Hematopoietic multipotent progenitor cell treated with erythropoietin and hydrocortisone succinate and interleukin-3 and kit ligand, for 6 days (in vitro differentiated cells): ENCODE data around the gene SLC39A10.
A peak's percentile ranks its signal among the peaks of the same experiment; 100 is the strongest.
"Not testable (repeated sequence)": the region's sequence is repeated elsewhere in the genome, so short reads cannot be mapped to it uniquely, and the experiment has no call there.

Experiments
- DNase-seq: peaks from one replicate; pipeline ENCODE4 v3.0.0-alpha.2; 2015

SLC39A10 gene

DNA sequence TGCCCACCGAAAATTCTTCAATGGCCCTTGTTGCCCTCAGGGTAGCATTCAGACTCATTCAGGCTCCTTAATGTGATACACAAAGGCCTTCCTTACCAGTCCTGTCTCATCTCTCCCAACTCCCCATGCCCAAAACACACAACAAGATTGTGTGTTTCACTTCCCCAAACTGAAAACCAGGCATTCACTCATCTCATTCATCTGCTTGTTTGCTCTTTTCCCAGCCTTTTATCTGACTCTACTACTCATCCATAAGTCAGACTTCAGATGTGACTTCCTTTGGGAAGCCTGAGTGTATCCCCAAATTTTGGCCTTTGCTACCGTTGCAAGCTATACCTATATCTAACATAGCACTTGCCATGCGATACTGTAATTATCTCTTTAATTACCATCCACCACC is 9.7 kb upstream of the SLC39A10 start:
- DNase-seq, result no peak

DNA sequence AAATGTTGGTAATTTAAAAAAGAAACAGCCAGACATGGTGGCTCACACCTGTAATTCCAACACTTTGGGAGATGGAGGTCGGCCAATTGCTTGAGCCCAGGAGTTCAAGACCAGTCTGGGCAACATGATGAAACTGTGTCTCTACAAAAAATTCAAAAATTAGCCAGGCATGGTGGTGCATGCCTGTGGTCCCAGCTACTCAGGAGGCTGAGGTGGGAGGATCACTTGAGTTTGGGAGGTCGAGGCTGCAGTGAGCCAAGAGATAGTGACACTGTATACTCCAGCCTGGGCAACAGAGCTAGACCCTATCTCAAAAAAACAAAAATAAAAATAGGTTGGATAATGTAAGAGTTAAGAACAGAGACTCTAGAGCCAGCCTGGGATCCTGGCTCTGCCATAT is 8.7 kb upstream of the SLC39A10 start:
- not testable (repeated sequence) for DNase-seq

DNA sequence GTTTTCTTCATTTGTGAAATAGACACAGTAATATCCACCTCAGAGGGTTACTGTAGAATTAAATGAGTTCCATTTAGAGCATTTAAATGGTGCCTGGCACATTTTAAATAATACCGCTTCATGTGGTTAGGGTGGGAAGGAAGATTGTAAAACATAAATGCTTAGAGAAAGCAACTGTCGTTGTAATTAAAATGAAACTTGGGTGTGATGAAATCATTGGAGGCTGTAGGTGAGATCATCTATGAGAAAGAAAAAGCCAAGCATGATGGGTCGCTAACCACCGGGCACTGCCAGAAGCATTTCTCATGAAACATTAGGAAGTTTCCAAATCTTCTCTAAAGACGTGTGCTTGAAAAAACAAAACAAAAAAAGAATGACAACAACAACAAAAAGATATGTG is 8.2 kb upstream of the SLC39A10 start:
- DNase-seq, result no peak

DNA sequence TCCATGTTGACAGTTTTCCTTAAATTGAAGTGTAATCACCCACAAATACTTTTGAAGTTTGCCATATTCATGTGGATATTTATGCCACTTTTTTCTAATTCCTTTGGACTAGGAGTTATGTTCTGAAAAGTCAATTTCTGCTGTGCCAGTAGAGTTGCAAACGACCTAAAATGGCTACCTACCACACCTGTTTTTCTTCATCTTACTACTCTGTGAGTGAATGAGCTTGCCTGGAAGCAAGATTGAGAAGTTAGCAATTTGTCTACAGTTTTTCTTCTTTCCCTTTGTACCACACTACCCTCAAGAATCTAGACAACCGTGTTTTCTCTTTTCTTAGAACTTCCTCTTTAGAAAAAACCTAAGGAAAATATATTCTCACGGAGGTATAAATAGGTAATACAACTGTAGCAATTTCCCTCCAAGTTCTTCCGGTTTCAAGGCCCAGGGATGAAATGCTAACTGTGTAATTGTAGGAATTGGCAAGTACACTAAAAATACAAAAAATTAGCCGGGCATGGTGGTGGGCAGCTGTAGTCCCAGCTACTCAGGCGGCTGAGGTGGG is 7.3 kb upstream of the SLC39A10 start:
- no peak for DNase-seq

DNA sequence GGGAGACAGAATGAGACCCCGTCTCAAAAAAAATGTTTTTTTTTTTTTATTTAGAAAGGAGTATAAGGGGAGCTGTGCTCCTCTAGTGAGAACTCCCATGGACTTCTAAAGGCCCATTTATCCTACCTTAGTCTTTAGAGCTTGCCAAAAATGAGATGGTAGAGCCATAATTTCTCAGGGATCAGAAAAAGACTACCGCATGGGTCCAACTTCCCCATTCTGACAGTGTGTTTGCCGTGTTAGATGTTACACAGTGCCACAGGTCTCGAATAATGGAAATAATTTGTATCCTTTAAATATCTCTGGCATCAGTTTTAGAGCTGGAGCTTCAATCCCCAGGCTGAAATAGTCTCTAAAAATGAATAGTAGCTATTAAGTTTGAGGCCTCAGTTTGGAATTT is 6.0 kb upstream of the SLC39A10 start:
- no peak for DNase-seq

DNA sequence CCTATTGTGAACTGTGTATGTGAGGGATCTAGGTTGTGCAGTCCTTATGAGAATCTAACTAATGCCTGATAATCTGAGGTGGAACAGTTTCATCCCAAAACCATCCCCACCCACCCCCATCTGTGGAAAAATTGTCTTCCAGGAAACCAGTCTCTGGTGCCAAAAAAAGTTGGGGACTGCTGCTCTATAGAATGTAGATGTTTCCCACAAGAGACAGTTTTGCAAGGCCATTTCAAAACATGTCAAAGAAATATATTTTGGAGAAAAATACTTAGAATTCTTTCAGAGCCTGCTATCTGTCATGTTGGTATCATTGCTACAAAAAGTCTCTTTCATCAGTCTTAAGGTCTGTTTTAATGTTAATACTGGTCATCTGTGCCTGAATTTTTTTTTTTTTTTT is 4.1 kb upstream of the SLC39A10 start:
- no peak for DNase-seq

DNA sequence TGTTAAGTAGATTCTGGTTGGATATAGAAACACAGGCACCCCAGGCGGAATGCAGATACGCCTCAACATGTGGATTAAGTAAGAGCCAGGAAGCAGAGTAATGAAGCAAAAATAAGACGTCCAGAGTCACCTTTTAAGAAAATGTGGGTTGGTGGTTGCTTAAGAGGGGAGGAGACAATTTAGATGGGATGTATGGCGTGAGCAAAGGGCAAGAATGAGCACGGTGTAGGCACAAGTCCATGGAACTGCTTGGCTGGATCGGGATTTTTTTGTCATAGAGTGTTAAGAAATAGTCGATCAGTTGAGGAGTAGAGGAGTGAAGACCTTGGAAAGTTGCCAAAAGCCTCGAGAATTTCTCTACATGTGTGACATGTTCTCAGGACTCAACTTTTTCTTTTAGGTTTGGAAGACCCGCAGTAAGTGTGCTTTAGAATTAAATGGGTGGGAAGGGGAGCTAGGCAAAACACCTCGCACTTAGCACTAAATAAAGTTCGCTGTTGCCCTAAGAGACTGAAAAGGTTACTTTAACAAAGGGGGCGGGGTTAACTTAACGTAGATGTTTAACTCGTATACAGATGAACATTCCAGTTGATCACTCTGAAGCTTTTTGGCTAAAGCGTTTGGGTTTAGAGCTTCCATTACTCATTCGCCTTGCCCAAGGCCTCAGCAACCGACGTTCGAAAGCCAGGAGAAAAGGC is 716 bp upstream of the SLC39A10 start:
- peak; percentile 61 for DNase-seq

DNA sequence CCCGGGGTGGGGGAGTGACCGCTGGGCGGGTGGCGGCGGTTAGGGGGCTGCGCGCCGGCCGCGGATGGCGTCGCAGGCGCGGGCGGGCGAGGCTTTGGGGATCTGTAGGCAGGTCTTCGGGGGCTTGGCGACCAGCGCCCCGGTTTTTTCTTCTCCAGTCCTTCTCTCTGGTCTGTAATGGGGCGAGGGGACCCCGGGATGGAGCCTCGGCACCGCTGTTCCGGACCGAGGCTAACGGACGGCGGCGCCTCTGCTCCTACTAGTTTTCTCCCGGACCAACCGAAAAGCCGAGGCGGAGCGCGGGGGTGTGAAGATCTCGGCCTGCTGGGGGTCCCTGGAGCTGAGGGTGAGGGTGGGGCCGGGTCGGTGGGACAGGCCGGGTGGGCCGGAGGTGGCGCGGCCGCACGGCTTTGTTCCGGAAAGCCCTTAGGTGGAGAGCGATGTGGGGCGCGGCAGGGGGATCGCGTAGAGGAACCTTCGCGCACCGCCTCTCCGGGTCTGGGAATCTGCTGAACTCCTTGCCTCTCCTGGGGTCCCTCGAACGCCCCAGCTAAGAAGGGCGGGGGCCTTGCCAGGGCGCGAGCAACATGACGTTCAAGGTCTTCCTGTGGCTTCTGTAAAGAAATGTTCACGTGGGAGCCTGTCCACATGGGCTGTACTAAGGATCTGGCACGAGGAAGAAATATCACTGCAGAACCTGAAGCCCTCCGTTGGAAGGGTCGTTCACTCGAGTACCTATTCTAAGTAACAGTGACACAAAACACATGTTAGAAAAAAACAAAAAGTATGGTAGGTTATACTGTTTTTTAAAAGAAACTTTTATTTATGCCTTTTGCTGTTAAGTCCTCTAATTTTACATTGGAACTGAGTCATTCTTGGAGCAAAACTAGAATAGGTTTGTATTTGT is 861 bp downstream of the SLC39A10 start:
- peak; percentile 86 for DNase-seq

DNA sequence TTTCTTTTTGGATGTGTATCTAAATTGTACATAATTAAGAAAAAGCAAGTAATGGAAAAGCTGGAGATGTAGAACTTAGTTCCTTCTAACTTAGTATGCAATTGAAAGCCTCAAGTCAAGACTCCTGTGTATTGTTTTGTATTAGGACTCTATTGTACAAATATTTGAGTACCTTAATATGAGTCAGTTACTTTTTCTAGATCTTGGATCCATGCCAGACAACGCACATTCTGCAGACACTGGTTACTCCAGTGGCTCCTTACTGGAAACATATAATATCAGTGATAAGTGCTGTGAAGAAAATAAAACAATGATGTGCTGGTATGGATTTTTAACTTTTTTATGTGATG is 1.5 kb downstream of the SLC39A10 start:
- peak; percentile 81 for DNase-seq

DNA sequence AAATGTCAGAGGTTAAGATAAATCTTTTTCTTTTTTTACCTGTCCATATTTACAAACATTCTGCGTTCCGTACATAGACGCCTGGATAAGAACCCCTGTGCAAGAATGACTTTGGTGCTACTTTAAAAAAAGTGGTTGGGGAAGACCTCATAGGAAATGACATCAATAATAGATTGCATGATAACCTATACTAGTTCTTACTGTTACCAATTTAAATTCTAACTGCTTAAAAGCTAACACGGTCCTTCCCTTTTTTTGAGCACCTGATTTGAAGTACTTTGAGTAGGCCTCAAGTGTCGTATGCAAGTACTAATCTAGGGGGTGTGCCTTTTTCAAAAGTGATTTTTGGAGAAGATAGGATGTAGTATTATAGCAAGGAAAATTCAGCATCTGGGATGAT is 2.1 kb downstream of the SLC39A10 start:
- peak; percentile 69 for DNase-seq

DNA sequence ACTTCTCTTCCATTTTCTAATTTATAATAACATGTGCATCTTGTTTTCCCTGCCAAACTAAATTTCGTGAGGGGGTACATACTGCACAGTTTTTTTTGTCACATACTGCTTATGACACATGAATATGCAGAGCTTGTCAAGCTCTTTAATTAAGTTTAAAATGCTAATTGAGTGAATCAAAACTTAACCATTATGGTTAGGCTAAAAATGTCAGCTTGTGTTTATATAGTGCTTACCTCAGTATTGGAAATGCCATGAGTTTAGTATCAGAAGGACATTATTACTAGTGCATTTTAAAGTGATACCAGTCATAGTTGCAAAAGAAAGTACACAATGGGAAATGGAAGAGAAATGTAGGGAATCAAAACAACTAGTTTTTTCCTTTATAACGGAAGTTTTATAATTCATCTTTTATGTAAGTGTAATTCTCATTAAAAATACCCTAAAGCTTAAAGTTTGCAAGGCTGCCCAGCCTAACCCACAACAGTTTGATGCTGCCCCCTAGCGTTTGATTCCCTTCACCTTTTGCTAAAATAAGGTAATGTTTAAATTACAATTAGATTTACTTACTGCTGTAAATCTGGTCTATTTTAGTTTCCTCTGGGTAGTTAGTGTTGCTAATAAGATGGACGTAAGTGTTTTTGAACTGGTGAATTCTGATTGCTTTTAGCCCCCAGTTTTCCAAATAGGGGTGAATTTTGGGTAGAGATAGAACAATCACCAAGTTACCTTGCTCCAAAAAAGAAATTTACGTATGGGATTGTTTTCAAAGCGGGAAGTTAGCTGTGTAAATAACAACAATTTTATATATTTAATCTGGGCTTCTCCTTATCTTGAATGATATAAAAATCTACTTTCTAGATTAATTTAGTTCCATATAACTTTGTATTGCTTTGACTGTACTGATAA is 3.2 kb downstream of the SLC39A10 start:
- DNase-seq, result peak; percentile 95

DNA sequence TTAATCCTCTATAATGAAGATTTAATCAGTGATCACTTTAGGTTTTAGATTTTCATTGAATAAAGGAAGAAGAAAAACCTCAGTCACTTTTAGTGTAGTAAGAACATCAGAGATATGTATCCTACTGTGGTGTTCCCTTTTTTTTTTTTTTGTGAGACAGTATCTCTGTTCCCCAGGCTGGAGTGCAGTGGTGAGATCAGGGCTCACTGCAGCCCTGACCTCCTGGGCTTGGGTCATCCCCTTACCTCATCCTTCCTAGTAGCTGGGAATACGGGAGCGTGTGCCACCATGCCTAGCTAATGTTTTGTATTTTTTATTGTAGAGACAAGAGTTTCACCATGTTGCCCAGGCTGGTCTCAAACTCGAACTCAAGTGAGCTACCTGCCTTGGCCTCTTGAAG is 5.1 kb downstream of the SLC39A10 start:
- DNase-seq, result peak; percentile 56

DNA sequence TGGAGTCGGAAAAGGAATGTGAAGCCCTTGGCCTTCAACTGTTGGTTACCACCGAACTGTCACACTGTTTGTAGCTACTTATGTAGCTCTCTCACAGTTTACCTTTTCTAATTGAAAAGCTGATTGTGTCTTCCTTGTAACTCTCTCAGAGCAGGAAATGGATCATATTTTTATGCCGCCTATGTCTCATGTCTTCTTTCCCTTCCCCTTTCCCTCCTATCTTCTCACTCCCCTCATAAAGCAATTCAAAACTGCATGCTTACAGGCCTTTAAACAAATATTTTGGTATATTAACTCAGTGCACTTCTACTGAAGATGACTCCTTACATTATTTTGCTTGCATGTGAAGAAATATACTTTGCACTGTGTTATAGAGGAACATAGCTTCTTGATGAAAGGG is 6.0 kb downstream of the SLC39A10 start:
- DNase-seq, result no peak

DNA sequence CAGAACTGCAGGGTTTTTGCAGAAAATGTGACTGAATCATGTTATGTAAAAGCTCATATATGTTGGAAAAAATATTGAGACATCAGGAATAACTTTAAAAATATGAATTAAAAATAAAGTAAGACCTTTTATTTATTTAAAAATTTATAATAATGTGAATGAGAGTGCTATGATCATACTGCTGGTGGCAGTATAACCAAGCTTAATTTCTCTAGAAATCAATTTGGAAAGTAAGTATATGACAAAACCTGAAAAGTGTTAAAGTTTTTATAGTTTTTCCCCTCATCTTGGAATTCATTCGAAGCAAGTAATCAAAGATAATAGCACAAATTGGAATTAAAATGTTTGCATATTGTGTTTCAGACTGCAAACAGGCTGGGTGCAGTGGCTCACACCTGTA is 7.5 kb downstream of the SLC39A10 start:
- DNase-seq, result peak; percentile 43

DNA sequence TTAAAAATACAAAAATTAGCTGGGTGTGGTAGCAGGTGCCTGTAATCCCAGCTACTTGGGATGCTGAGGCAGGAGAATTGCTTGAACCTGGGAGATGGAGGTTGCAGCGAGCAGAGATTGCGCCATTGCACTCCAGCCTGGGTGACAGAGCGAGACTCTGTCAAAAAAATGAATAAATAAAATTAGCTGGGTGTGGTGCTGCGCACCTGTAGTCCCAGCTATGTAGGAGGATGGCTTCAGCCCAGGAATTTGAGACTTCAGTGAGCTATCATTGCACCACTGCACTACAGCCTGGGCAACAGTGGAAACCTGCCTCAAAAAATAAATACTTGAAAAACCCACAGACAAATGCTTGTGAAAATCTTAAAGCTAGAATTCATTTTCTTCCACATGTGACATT is 8.1 kb downstream of the SLC39A10 start:
- not testable (repeated sequence) for DNase-seq

DNA sequence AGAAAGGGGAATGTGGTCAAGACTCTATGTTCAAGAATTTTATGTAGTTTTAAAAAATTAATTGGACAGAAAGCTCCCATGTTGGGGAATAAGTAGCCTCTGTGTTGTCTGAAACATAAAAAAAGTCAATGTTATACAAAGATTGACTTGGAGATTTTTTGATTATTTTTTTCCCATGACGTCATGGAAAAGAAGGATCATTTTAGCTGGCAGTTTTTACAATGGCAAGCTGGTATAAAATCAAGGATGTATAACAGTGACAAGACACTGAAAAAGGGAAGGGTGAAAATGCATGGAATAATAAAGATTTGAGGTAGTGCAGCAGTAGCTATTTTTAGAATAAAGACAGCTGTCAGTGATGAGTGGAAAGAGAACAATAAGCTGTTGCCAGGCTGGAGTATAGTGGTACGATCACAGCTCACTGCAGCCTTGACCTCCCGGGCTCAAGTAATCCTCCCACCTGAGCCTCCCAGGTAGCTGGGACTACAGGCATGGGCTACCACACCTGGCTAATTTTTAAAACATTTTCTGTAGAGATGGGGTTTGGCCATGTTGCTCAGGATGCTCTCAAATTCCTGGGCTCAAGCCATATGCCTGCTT is 9.2 kb downstream of the SLC39A10 start:
- no peak for DNase-seq

DNA sequence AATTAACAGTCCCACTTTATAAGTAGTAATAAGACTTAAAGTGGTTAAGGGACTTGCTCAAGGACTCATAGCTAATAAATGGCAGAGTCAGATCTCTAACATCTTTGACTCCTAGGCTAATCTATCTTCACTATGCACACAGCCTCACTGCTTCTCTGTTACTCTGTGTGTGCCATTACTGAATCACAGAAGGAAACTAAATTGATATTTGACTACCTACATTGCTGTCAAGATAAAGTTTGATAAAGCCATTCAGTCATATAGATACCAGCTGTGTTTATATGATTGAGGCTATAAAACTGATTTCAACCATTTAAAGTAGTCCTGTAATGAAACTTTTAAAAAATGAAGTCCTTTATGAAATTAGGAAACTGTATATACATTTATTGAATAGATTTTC is 10.9 kb downstream of the SLC39A10 start:
- DNase-seq, result no peak

DNA sequence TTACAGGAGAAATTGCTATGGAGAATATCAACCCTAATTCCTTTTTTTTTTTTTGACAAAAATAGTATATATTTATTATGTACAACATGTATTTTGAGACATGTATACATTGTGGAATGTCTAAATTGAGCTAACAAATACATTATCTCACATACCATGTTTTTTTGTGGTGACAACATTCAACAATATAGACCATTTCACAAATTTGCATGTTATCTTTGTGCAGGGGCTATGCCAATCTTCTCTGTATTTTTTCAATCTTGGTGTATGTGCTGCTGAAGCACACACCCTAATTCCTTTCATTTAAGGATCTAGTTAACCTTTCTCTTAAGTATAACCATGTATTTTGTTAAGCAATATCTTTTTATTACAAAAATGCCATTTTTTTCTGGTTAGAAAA is 13.2 kb downstream of the SLC39A10 start:
- DNase-seq, result peak; percentile 69

DNA sequence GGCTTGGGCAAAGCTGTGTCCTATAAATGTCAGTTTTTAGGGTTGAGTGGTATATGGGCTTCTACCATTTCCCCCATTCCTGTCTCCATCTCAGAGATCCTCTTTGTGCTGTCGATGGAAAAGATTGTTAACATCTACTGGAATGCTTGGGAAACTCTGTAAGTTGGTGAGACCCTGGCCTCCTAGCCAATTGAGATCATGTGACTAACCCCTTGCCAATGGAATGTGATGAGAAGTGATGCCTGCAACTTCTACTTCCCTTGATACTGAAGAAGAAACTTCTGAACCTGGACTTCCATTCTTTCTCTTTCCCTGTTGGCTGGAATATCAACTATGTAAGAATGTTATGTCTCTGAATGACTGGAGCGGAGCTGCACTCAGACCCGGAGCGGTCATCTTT is 14.5 kb downstream of the SLC39A10 start:
- no peak for DNase-seq

DNA sequence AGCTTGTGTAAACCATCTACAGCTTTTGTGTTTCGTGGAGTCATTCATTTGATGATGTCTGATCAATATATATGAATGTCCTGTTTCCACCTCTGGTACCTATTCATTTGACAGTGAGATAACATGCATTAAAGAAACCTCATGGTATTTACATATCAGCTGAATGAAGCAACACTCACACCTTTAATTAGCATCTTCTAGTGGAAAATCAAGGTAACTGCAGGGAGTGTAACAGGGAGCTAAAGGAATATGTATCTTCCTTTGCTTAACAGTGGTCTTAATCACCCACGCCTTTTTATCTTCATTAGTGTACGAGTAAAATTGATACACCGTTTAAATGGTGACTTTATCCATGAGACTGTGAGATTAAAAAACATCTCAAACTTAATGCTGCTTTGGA is 15.6 kb downstream of the SLC39A10 start:
- peak; percentile 40 for DNase-seq

DNA sequence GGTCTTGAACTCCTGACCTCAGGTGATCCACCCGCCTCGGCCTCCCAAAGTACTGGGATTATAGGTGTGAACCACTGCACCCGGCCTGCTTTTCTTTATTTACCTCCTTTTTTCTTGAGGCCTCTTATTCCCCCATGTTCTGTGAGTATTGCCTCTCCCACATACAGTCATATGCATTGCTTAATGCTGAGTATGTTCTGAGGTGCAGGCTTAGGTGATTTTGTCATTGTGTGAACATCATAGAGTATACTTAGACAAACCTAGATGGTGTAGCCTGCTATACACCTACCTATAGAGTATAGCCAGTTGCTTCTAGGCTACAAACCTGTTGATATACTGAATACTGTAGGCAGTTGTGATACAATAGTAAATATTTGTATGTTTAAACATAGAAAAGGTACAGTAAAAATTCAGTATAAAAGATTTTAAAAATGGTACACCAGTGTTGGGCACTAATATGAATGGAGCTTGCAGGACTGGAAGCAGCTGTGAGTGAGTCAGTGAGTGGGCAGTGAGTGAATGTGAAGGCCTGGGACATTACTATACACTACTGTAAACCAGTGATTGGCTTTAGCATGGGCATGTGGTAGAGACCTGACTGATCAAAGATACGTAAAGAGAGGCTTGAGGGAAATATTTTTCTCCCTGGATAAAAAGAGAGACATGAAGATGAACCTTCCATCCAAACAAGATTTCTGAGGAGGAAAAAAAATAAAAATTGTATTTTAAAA is 17.6 kb downstream of the SLC39A10 start:
- DNase-seq, result no peak
